ENCODE data around the gene TSPAN17.
"Not testable (repeated sequence)": the region's sequence is repeated elsewhere in the genome, so short reads cannot be mapped to it uniquely, and the experiment has no call there.

TSPAN17 gene, protein sequence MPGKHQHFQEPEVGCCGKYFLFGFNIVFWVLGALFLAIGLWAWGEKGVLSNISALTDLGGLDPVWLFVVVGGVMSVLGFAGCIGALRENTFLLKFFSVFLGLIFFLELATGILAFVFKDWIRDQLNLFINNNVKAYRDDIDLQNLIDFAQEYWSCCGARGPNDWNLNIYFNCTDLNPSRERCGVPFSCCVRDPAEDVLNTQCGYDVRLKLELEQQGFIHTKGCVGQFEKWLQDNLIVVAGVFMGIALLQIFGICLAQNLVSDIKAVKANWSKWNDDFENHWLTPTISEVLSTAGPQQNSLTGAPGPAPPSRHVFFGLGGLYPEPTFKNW

DNA sequence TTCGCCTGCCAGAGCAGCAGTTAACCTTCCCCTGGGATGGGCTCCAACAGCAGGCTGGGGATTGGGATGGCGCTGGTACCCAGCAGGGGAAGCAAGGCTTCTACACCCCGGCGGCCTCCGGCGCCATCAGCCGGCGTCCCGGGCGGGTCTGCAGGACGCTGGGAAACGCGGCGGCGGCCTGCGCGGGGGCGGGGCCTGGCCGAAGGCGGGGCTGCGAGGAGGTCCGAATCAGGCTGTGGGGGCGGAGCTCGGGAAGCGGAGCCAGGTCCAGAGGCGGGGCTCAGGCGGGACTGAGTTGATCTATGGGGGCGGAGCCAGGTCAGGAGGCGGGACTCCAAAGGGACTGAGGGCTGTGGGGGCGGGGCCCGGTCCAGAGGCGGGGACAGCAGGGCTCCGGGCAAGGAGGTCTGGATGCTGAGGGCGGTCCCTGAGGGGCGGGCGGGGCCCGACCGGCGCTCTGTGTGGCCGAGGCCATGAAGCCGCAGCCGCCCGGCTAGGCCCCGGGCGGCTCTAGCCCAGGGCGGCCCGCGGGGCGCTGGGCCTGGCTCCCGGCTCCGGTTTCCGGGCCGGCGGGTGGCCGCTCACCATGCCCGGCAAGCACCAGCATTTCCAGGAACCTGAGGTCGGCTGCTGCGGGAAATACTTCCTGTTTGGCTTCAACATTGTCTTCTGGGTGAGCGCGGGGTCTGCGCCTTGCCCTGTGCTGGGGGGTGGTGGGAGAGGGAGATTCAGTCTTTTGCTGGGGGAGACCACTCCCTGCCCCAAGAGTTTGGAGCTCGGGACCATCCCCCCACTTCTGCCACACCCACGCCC, at the start of gene TSPAN17:
TSPAN17 (plus strand) TSS at position 455 of the 813 bp plus-strand sequence; CDS start at position 587, 132 bp downstream.
- peak; percentile 100 for DNase-seq

DNA sequence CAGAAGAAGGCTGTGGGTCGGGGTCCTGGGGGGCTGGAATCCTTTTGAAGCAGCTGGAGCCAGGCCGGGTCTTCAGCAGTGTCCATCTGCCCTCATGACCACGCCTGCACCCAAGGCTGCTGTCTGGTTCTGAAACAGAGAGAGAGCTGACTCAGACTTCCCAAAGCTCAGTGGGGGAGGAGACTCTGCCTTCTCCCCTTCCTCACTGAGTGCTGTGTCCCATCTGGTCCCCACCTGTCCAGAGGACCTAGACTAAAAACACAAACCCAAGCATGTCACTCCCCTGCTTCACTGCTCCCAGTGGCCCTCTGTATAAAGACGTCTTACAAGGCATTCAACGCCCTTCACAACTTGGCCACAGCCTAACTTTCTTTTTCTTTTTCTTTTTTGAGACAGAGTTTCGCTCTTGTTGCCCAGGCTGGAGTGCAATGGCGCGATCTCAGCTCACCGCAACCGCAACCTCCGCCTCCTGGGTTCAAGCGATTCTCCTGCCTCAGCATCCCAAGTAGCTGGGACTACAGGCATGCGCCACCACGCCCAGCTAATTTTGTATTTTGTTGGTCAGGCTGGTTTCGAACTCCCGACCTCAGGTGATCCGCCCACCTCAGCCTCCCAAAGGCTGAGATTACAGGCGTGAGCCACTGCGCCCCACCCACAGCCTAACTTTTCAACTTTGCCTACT, 47.4 kb upstream of the TSPAN17 start:
- DNase-seq: not testable (repeated sequence)

DNA sequence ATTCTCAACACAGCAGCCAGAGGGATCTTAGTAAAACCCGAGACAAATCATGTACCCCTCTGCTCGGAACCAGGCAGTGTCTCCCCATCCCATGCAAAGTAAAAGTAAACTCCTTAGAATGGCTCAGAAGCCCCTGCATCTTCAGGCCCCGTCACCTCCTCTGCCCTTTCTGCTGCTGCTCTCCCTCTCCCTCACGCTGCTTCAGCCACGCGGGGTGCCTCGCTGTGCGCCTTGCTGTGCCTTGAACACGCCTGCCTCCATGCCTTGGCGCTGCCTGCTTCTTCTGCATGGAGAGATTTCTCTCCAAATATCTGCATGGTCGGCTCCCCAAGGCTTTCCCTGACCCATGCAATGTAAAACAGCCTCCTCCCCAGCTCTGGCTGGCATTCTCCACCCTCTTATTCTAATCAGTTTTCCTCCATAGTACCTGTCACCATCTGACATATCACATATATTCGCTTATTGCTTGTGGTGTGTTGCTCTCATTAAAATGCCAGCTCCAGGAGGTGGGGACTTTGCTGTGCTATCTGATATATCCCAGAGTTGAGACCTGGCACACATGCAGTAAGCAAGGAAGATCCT, 45.3 kb upstream of the TSPAN17 start:
- DNase-seq: peak; percentile 72

DNA sequence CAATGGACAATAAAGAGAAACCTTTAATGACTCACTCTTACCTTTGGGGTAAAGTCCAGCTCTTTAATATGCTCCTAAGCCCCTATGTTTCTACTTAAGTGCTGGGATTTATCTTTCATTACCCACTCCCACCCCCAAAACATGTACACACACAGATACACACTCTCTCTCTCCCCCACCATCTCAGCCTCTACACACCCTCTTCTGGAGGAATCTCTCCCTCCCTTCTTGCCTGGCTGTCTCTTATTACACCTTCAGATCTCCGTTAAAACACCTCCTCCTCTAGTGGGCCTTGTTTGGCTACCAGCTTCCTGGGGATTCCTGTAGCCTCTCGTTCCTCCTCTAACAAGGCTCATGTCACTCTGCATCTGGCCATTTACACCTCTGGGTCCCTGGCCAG, 44.2 kb upstream of the TSPAN17 start:
- DNase-seq: no peak

DNA sequence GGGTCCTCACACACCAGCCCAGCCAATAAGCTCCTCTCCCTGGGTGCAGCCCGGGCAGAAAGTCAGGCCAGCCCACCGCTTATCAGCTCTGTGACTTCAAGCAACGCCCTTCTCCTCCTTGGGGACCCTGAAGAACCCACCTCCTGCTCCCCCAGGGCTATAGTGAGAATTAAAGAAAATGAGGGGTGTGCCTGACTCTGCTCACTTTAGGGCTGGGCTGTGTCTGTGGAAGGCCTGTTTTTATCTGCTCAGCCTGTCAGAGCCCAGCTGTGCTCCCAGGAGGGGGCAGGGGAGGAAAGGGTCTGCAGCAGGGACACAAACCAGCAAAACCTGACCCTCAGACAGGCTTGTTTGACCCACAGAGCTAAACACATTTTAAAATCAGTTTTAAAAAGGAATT, 41.3 kb upstream of the TSPAN17 start:
- DNase-seq: peak; percentile 41

DNA sequence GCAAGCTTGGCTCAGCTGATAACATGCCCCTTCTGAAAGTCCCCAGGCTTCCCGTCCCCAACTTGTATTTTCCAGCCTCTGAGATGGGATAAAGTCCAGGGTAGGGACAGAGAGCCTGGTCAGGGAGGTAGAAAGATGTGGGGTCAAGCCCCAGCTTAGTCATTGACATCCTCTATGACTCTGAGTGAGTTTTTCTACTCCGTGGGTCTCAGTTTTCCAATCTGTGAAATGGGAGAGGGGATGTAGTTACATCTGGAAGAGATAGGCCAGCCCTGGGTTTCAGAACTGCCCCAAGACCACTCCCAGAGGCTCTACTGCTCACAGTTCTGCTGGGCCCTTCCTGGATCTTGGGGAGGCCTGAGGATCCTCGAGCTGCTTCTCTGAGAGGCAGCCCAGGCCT, 40.4 kb upstream of the TSPAN17 start:
- DNase-seq: no peak

DNA sequence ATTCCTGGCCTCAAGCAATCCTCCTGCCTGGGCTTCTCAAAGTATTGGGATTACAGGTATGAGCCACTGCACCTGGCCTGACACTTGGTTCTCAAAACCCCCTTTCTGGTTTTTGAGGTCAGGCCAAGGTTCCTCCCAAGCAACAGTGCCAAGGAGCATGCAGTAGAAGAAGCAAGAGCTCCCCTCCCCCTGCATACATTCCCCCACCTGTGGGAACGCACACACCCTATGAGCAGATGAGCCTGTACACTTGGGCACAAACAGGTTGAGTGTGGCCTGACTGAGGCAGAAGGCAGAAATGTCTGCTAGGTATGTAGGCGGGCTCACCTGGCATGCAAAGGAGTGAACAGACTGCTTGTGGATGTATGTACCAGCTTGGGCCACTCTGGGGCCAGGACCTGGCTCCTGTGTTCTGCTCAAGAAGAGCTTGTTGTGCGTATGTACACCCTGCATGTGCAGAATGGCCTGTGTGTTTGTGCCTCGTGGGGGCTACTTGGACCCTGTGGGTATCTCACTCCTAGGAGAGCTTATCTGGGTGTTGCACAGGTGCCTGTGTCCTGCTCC, 39.1 kb upstream of the TSPAN17 start:
- DNase-seq: no peak

DNA sequence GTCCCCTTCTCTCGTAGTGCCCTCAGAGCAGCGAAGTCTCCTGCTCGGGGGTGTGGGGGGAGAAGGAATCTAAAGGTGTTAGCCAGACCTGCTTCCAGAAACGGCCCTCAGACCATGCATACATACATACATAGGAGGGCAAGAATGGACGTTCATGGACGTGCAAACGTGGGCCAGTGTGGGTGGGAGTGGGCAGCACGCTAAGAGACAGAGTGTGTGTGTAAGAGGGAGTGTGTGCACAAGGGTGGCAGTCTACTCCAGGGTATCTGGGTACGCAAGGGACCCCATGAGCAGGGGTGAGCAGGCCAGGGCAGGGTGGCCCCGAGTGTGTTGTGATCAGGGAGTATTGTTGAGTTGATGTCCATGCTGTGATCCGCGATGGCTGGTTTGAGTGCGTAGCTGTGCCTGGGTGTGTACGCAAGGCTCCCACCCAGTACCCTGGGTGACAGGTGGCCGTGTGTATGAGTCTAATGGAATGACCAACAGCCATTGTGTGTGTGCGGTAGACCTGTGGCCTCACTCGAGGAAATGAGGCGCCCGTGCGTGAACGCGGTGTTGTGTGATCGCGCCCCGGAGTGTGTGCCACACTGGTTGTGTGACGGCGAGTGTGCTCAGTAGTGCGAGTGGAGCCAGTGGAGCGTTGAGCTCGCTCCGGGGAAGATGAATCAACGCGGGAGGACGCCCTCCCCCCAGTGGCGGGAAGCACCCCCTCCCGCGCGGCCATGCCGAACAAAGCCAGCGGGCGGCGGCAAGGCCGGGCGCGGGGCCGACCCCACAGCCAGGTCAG, 38.2 kb upstream of the TSPAN17 start:
- peak; percentile 79 for DNase-seq

DNA sequence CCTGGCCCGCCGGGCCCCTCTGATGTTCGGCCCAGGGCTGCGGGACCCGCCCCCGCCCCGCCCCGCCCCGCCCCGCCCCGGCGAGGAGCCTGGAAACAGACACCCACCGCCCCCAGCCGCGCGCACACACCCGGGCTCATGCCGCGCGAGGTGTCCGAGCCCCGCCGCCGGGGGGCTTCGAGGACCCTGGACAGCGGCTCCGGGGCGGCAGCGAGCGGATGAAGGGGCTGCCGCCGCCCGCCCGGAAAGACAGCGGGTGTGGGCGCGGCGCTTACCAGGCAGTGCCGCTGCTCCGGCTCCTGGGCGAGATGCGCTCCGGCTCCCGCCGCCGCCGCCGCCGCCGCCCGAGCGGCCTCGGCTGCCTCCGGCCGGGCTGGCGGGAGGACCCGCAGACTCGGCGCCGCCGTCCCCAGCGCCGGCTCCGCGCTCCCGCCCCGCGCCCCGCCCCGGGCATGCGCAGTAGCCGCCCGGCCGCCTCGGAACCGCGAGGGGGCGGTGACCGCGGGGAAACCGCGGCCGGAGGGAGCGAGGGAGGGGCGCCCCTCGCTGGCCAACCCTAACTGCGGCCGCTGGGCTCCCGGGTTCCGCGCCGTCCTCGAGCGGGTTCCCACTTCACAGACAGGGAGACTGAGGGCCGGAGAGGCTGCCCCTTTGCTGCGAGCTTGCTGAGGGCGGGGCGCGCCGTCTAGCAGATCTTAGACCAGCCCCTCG, 37.4 kb upstream of the TSPAN17 start, which contains the start of gene GPRIN1:
GPRIN1 (minus strand) TSS at position 433 of the 711 bp plus-strand sequence. CDS start 10,322 bp downstream, outside the sequence.
- peak; percentile 92 for DNase-seq

DNA sequence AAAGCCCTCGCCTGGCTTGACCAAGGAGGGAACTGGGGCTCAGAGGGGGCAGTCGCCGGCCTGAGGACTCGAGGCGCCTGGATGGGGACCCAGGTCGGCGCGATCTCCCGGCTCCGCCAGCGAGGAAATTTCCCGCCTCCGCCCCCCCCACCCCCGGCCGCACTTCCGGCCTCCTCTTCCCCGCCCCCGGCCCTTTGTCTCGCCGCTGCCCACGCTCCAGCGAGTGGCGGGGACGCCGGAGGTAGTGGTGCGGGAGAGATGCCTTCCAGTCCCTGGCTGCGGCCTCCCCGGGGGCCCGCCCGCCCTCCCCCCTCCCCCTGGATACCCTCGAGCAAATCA, 36.9 kb upstream of the TSPAN17 start:
- peak; percentile 88 for DNase-seq

DNA sequence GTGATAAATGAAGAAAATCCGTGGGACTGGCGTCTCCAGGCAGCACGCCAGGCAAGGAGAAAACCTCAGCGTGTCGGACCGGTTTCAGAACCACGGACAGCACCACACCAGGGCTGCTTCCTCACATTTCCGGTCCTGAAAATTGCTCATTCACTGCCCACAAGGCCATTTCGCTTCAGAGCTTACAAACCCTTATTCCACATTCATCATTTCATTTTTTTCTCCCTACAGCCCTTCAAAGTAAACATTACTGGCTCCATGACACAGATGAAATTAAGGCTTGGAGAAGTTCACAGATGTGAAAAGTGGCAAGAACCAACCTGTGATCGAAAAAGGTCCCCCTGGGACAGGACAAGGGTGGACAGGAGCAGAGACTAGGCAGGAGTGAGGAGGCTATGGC, 35.8 kb upstream of the TSPAN17 start:
- DNase-seq: no peak

DNA sequence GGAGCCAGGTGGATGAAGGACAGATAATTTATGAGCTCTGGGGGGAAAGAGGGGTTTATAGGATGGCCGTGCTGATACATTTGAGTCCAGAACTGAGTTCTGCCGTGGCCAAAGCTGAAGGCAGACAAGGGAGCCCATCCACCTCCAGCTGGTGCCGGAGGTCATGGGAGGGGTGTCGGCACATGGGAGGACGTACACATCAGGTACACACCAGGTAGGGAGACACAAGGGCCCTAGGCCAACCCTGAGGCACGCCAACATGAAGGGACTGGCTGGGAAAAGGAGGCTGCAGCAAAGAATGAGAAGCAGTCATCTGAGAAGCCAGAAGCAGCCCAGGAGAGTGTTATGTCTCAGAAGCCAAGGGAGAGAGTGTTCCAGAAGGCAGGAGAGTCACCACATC, 35.3 kb upstream of the TSPAN17 start:
- no peak for DNase-seq

DNA sequence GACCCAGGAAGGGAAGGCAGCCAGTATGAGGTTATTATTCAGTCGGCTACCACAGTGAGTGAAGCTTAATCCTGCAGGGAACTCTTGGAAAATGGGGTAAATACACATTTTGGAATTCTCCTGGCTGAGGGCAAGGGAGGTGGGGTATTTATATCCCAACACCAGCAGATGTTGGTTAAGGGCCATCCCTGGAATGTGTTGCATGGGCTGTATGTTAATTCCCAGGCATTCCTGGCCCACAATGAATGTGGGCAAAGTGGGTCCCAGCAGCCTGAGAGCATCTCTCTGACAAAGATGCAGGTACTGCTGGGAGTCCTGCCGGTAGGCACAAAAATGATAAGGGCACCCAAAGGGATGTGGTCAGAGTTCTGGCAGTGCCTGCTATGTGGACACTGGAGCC, 34.4 kb upstream of the TSPAN17 start:
- DNase-seq: no peak

DNA sequence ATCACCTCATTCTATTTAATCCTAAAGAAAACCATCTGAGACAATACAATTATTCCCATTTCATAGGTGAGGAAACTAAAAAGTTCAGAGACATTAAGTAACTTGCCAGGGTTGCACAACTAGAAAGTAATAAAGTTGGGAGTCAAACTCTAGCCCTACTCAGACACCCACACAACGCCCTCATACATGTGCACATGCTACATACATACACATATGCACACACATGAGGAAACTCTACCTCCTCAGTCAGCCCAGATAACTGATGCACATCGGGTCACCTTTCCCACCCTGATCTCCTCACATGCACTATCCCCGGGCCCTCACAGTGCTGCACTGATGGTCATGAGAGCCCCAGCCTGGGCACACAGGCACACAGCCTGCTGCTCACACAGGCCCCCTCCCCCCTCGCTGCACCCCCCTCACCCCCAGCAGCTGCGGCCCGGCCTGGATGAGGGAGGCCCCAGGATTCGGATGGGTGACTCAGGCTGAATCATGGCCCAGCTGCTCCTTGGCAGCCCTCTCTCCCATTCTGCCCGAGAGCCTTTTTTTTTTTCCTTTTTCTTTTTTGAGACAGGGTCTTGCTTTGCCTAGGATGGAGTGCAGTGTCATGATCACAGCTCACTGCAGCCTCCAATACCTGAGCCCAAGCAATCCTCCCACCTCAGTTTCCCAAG, 32.3 kb upstream of the TSPAN17 start:
- DNase-seq: no peak

DNA sequence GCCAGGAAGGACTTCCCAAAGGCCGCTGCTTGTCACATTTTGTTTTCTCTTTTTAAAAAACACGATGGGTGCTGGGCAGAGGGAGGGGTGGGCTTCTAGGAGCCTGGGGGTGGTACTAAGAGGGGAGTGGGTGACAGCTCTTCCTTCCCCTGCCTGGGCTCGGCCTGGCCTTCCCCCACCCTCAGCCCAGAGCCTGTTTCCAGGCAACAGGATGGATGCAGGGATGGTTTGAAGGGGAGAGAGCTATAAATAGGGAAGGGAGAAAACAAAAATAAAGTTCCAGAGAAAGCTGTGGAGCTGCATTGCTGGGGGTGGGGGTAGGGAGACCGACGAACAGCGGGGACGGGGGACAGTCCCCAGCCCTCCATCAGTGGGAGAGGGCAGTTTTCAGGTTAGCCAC, 30.8 kb upstream of the TSPAN17 start:
- no peak for DNase-seq

DNA sequence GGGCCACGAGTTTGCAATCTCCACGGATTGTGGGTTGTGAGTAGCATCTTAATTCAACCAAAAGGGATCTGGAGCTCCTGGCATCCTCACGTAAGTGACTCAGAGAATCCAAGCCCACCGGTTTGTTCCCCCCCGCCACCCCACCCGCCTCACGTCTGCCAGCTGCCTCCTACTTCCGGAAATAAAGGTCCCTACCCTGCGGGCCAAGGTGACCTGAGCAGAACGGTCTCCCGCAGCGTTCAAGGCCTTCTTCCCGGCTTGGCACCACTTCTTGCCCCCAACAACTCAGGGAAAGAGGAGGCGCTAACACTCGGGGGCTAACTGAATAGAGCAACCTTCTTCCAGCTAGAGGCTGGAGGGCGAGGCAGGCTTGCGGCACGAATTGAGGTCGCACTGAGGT, 28.5 kb upstream of the TSPAN17 start:
- DNase-seq: no peak

DNA sequence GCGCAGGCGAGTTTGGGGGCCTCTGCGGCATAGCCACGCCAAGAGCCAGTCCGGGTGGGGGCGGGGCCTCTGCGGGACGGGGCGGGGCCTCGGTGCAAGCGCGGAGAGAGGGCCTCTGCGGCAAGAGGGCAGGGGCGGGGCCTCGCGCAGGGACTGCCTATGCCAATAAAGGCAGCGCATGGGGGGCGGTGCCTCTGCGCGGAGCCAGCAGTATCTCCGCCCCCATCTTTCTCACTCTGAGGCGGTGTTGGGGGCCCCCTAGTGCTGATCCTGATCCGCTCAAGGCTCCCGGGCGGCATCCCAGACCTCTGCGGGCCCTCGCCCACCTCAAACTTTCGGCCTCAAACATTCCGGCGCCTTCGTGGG, 28.1 kb upstream of the TSPAN17 start:
- DNase-seq: peak; percentile 89

DNA sequence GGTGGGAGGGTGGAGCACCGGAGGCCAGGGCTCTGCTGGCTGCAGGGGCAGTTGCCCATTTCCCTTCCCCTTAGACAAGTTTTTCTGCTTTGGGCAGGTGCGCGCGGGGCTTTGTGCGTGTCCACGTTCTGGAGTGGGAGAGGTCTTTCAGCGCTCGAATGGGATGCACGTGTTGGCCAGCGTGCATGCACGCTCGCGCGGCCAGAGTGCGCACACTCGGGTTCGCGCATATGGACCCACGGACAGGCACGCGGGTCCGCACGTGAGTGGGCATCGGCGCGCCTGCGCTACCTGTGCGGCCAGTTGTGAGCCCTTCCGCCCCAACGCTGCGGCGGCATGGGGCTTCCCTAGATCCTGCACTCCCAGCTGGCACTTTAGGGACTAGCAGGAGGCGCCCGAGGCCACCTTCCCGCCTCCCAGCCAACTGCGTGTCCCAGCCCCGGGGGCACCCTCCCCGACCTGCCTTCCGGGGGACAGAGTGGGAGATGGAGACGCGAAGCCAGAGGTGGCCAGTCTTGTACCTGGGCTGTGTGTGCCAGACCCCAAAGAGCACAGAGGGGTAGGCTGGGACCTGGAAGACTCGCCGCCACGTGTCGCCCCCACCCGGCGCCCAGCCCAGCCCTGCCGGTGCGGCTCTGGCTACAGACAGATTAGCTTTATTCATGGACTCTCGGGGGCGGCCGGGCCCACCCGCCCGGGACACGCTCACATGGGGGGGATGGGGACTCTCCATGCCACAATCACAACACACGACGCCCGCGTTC, 27.5 kb upstream of the TSPAN17 start:
- peak; percentile 52 for DNase-seq

DNA sequence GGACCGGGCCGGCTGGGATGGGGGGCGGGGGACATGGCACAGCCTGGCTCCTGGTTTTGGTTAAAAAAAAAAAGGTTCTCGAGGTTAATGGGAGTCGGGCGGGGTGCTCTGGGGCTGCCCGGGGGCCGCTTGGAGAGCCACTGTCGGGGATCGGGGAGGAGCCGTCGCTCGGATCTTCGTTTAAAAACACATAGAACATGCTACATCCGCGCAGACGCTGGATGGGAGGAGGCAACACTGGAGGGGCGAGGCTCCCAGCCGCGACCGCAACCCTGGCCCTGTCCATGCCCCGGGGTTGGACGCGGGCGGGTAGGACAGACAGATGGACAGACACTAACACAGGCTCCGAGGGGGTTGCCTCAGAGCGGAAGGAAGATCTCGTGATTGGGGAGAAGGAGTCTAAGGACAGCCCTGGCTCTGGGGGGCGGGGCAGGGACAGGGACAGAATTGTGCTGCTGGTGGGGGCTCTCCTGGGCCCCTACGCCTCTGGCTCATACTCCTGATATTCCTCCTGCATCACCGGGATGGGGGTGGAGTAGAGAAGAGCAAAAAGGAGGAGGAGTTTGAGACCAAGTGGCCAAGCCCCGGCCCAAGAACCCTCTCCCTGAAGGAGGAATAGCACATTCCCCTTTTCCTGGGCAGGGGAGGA, 26.8 kb upstream of the TSPAN17 start:
- DNase-seq: no peak

DNA sequence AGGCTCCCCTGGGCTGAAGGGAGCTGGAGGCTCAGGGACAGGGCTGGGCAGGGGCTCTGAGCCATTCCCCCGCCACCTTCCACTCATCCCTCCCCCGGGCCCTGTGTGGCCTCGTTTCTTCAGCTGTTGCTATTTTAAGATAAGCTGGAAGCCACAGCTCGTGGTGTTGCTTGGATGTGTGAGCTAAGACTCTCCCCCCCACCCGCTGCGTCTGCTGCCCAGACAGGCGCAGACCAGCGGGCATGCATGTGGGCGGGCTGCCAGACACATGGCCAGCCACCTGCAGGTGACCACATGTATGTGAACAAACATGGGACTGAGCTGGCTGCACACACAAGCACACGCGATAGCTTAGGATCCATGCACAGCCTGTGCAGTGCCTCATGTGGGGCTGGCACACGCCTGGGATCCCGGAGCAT, 25.6 kb upstream of the TSPAN17 start:
- no peak for DNase-seq
